Measurements from ENCODE around the gene COX10. TPM values are rescaled to one million over a fixed set of nuclear protein-coding genes. Genes with fewer than 3 reads are reported as not detected.

Gene COX10
- total RNA-seq, 1 donor from 2014 or later: 21.8 TPM

DNA sequence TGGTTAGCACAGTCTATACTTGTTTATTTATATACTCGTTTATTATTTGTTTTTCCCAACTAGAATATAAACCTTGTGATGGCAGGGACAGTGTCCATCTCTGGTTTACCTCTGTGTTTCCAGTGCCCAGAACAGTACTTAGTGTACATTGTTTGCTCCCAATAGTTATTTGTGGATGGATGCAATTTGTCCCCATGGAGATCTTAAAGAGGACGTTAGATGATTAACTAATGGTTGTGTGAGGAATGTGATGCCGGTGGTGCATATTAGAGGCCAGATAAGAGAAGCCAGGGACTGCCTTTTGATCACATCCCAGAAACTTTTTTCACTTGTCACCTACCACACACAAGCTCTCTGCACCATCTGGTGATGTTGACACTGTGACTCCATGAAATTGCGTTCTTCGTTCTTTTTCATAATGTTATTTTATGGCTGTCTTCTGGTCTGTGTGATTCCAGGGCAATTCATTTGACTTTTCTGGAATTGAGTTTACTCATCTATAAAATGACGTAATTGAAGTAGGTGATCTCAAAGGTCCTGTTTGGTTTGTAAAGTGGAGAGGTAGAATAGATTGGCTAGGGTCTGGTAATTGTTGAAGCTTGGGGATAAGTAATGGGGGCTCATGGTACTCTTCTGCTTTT lies 1.2 kb downstream of the COX10 start:
- no peak for DNase-seq

DNA sequence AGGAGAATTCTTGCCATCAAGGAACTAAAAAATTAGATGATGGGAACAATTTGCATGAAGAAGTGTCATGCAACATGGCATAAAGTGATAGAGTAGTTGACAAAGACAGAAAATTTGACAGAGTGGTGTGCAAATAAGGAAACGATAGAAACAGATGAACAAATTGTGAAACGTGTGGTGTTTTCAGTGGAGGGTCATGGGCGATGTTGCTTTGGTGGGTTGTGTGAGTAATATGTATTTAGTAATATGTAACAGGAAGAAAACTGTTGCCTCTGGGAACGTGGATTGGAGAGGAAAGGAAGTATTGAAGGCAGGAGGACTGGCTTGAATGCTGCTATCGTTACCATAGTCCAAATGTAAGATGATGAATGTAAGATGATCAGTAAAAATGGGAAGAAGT lies 3.6 kb downstream of the COX10 start:
- no peak for DNase-seq

DNA sequence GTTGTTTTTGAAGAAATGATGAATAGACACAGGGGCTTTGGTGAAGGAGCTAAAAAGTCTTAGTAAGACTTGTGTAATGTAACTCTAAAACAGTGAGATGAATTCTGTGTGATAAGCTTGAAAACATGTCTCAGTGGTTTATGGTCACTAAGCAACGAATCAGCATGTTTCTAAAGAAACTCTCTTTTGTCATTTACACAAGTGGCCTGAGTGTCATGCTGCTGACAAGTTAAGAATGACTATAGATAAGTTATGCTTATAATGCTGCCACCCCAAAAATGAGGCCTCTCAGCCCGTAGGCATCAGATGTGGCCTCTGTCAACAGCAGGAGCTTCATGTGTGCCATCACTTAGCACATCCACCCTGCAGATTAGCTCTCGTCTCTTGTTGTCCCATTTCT lies 8.7 kb downstream of the COX10 start:
- no peak for DNase-seq

DNA sequence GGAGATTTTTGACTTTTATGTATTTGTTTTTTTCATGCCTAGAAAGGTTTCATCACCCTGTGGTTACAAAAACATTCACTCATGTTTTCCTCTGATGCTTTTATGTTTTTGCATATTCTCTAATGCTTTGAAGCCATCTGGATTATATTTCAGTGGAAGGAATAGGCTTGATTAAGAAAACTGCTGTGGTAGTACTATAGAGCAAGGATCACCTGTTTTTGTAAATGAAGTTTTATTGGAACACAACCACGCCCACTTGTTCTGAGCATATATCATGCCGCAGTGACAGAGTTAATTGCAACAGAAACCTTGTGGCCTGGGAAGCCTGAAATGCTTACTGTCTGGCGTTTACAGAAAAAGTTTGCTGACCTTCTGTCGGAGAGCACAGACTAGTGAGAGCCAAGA lies 11.5 kb downstream of the COX10 start:
- no peak for DNase-seq

DNA sequence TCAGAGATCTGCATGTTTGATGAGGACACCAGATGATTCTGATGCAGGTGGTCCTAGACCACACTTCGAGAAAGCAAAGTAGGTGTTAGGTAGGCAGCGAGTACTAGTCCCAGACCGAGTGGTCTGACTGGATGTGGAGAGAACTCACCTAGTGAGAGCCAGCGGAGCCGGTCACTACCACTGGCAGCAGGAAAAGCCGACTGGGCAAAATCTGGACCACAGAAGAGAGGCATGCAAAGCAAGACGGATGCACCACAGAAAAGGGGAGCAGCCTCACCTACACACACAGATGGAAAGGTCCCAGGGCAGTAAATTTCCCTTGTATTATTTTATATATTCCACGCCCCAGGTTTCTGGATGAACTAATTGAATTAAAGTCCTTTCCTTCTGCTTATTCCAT lies 13.5 kb downstream of the COX10 start:
- DNase-seq: no peak

DNA sequence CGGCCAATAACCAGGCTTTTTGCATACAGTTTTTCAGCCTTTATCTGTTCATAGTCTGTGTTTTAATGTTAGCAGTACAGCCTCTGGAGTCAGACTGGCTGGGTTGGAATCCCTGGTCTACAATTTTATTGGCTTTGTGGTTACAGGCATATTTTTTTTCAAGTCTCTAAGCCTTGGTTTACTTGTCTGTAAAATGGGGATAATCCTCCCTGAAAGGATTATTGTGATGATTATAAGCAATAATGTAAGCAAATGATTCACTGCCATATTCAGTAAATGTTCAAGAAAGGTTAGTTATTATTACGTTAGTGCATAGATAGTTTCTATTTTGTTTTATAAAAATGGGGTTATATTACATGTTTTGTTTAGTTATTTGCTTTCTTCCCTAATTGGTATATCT lies 15.7 kb downstream of the COX10 start:
- DNase-seq: no peak

DNA sequence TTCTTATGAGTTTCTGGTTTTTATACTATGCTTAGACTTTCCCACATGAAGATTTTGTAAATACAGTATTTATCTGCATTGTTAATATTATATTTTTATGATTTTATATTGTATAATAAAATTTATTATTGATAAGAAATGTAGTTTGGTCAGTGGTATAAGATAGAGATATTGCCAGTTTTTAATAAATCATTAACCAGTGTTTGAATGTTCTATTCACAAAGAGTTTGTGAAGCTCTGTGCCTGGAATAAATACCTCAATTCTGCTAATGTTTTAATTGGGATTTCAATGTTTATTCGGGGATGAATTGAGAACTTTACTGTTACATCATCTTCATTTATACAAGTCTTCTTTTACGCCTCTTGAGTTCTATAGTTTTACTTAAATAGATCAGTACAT lies 16.9 kb downstream of the COX10 start:
- no peak for DNase-seq

DNA sequence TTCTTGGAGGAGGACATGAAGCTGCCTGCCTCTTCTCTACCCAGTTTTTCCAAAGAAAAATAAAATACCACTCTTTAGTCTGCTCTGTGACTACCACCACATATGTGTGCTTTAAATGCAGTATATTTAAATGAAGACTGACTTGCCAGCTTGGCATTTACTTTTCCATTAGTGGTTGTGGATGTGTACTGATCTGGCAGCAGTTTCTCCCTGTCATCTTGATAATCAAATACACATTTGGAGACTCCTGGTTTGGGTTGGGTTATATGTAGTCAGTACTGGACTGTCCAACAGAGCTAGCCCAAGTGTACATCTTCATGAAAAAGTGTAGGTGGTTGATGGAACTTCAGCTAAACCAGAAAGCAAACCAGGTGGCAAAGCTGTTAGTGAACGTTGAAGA lies 19.9 kb downstream of the COX10 start:
- DNase-seq: no peak

DNA sequence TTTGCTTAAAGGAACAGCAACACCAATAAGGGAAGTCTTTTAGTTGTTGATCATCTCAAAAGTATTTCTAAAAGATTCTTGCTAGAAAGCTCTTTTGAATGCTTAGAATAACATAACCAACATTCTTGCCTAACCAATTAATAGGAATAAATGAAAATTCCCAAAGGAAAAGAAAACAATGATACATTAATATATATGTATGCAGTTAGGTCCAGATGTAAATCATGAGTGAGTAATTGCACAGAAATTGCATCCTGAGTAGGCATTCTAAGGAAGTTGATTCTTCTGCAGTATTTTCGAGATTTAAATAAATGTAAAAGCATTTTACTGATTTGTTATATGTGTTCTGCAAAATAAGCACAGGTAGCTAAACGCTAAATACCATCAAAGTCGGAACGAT lies 22.1 kb downstream of the COX10 start:
- no peak for DNase-seq

DNA sequence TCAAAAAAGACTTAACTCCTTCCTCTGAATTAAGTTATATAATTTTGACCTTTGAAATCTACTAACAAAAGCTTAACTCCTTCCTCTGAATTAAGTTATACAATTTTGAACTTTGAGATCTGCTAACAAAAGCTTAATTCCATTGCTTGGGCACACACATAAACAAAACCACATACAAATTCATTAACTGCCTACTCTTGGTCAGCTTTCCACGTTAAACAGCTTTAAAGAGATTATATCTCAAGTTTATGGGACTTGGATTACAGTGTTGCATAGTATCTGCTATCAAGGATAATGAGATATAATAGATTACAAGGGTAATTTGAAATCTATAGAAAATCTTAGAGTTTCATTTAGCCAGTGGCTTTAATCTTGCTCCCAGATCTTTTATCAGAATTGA lies 23.5 kb downstream of the COX10 start:
- no peak for DNase-seq

DNA sequence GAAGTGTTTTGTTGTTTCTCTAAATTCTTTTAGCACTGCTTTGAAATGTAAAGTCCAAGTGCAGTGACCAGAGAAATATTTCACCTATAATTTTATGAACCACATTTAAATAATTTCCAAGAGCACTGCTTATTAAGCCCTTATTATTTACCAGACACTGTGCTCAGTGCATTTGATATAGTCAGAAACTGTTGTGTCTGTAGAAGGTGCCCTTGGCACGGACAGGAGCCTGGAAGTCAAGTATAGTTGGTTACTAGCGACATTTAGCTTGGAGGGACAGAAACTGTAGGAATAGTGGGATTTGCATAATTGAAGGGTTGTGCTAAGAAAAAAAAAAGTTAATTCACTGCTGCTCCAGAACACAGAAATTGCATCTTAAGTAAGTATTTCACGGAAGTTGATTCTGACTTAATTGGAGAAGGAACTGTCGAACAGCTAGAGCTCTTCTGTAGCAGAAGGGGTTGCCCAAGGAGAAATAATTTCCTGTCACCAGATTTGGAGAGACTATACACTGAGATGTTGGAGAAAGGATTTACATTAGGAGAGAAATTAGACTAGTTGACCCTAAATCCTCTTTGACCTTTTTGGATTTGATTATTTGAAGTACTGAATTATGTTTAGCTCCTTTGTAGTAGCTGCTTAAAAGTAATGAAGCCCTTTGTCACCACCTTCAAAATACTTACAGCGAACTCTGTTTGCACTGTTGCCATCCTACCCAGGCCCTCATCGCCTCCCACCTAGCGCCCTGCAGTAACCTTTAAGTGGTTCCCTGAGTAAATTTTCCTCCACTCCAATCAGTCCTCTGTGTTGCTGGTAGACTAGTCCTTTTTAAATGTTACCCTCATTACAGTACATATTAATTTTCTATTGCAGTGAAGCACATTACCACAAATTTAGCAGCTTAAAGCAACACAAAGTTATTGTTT lies 25.6 kb downstream of the COX10 start:
- DNase-seq: no peak

DNA sequence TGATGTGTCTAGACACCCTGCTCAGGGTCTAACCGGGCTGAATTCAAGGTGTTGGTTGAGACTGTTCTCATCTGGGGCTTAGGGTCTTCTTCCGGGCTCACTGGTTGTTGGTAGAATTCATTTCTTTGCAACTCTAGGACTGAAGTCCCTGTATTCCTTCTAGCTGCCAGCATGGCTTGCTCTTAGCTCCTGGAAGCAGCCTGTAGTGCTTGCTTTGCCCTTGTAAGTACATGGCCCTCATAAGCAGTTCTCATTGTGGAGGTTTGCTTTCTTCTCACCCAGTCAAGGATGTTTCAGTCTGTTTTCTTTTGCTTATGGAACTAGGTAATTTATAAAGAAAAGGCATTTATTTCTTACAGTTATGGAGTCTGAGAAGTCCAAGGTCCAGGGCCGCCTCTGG lies 26.3 kb downstream of the COX10 start:
- no peak for DNase-seq

DNA sequence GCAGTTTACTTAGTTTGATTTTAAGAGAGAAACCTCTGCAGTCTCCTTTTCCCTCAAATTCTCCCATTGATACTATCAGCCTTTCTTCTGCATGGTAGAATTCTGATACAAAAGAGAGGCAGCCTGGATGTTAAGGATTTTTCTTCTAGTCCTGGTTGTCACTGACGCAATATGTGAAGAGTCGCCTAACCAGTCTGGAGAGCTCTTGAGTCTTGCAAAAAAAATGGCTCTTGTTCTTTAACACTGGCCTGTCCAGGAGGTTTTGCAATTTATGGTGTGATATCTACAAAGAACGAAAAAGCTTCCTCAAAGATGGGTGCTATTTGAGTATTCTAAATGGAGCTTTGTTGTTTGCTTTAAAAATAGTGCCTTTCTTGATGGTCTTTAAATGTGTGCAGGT lies 28.9 kb downstream of the COX10 start:
- no peak for DNase-seq

DNA sequence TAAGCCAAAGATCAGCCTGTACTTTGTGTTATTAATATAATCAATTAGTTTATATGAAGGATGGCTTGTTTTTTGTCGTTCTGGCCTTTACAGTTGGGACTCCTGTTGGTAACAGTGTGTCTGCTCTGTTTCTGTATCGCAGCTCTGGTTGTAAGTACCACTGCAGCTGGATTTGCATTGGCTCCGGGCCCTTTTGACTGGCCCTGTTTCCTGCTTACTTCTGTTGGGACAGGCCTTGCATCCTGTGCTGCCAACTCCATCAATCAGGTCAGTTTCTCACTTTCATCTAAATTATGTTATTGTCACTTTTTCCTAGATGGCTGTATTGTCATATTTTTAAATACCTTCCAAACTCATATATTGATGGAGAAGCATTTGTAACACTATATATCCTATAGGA lies 32.7 kb downstream of the COX10 start:
- no peak for DNase-seq

DNA sequence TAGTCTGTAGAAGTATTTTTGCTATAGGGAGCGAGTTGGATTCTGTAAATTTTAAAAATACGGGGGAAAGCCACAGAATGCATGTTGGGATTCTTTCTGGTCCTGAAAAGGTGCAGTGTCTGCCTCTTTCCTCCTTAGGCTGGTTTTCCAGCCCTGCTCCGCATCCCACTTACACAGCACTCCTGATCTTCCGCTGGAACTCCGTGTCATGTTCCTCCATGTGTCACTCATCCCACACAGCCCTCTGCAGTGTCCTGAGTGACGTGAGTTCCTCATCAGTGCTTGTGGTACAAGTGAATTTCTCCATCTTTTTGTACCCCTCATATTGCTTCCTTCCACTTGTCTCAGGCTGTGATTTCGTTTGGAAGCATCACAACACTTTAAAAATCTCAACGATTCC lies 34.5 kb downstream of the COX10 start:
- DNase-seq: no peak

DNA sequence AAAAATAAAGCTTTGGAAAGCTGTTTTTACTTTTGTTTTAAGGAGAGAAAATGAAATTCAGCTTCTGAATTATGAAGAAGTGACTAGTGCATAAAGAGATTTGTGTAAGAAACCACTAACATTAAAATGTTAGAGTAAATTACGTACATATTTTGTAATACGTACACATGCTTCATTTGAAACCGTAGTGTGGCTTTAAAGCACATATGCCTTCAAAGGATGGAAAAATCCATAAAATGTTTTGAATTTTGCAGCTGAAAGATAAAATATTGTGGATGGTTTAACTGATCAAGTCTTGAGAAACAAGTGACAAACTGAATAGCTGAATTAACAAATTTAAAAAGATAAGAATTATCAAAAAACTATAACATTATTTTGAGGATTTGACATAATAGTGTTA lies 35.4 kb downstream of the COX10 start:
- no peak for DNase-seq

DNA sequence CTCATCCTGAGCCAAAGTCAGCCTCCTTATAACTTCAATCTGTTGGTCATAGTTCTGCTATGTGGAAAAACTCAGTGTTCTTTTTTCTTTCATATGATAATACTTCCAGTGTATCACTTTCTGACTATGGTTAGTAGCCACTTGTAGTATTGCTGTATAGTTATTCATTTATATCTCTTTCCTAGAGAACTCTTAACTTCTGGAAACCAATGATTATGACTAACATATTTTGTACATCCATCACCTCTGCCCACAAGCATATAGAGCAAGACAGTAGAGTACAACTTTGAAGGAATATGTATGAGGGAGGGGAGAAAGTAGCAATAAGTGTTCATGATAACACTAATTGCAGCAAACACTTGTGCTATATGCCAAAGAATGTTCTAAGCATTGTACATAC lies 38.6 kb downstream of the COX10 start:
- no peak for DNase-seq

DNA sequence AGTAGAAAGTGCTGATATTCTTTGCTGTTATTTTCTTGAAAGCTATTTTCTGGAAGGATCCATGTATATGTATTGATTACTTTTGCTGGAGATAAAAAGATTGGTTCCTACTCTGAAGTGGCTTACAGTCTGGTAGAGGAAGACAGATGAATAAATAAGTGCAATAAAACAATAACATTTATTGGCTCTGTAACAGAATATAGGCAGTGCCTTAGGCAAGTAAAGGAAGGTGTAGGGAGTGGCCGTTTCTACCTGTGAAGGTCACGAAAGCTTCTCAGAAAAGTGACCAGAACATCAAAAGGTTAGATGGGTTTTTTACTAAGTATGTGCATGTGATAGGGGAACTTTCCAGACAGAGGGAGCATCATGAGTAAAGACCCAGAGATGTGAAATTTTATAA lies 43.1 kb downstream of the COX10 start:
- DNase-seq: no peak

DNA sequence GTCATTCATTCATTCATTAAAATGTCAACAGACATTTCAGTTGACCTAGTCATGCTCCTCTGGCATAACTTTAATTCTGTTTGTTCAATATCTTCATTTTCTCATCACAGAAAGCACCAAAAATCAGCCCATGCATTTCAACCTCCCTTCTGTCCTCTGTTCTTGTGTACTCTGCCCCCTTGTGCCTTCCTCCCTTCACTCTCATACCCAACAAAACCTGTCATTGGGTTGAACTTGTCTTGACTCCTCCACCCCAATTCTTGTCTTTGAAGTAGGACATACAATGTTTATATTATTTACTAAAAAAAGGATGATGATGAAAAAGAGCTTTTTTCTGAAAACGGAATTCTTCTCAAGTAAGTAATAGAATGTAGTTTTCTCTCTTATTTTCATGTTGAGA lies 43.8 kb downstream of the COX10 start:
- no peak for DNase-seq

DNA sequence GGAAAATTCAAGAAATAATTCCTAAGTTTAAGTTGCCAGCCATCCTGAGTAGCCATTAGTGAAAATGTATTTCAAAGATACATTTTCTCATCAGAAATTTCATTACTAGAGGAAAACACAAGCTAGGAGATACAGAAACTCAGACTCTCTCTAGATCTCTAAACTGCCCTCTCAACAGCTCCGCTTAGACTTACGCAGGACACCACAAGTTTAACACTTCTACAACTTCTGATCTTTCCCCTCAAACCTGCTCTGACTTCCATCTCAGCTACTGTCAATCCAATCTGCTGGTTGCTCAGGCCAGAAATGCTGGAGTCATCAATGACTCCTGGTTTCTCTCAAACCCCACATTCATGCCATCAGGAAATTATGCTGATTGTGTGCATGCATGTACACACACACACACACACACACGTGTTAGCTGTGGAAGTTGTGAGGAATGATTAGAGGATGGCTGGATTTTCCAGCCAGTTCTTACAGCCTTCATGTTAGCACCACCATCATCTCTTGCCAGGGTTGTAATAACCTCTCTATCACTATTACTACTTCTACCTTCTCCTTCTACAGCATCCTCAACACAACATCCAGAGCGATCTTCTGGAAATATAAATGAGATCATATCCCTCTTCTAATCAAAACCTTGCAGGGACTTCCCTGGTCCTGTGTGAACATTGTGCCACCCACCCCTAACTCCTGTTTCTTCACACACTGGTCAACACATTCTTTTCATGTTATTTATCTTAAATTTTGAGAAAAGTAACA lies 47.1 kb downstream of the COX10 start:
- DNase-seq: no peak

DNA sequence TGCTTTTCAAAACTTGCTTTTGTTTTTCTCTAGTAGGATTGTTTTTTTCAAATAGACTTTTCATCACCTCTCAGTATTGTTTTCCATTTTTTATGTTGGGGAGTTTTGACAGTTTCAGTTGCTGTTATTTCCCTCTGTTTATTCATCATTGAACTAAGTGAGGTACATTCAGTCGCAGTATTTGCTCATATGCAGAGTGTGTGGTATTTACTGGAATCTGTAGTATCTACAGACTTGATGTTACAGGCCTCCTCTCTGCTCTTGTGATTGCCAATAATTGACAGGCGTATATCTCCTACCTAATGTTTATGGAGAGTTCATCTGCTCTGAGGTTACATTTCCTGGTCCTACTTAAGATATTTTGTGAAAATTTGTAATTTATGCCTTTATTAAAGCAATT lies 49.6 kb downstream of the COX10 start:
- DNase-seq: no peak

DNA sequence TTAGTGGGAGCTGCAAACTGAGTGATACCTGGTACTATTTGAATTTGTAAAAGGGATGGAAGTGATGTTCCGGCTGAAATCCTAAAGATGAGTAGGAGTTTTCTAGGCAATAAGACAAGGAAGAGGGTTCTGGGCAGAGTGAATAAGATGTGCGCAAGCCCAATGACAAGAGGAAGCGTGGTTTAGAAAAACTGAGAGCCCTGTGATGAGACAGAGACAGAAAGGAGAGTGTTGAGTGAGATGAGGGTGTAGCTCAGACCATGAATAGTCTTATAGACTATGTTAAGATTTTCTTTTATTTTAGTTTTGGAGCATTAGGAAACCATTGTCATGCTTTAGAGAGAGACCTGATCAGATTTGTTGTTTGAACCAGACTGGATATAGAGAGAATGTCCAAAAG lies 50.2 kb downstream of the COX10 start:
- DNase-seq: no peak

DNA sequence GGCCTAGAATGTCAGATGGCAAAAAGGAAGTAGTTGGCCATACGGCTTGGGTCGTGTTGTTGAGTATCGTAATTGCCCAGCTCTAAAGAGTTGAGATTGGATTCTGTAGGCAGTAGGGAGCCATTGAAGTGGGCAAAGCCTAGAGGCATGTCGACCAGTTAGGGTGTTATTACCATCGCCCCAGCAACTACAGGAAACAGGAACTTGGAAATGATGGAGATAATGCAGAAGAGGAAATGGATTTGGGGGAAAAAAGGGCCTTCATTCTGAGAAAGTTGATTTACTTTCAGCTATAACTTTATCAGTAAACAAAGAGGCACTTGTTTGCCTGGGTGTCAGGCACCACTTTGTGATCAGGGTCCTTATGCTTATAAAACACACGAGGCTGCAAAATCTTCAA lies 52.6 kb downstream of the COX10 start:
- no peak for DNase-seq

Data from occipital lobe (tissue), 2 donors.